SK-N-SH (cell line): ENCODE data around the gene CLEC4A. TPM values are rescaled to one million over a fixed set of nuclear protein-coding genes. Genes with fewer than 3 reads are reported as not detected.

ENCODE experiments used
- CTCF ChIA-PET: fragments of 300-600, 350-600 bp; formaldehyde crosslinking; extraction: SDS; loops from one replicate; lab custom pipeline; 2021; lab: Yijun Ruan, JAX
- POLR2A ChIA-PET: fragments of 350-600 bp; sonication (Branson Sonifier 250); formaldehyde crosslinking; extraction: SDS; loops from one replicate; lab custom pipeline; 2020; ENCODE audit warnings: antibody characterized with exemption, inconsistent platforms; lab: Yijun Ruan, JAX
- DNase-seq: peaks from one replicate; pipeline ENCODE4 v3.0.0; 2012
- H2AFZ ChIP-seq: fragments of 200-600 bp; sonication (generic); 2 replicates; pipeline ENCODE4 v1.8.1; 2016; ENCODE audit warnings: antibody characterized with exemption, mild to moderate bottlenecking, low read depth
- H3F3A ChIP-seq: fragments of 200-600 bp; sonication (generic); replicated peaks from 2 replicates; pipeline ENCODE3; 2016; ENCODE audit warnings: antibody characterized with exemption, mild to moderate bottlenecking; ENCODE audit not compliant: insufficient read depth
- H3K27ac ChIP-seq, 2 experiments: fragments of 200-500 bp in 1 of 2; fragments of 200-600 bp in 1 of 2; sonication (Bioruptor generic) in 1 of 2; sonication (generic), shearing (Covaris generic) in 1 of 2; 2 replicates each; pipeline versions ENCODE4 v1.5.1 to v1.6.1; 2014 to 2016; ENCODE audit warnings: low read depth in 2 of 2, inconsistent platforms in 1 of 2, low read length in 1 of 2, mild to moderate bottlenecking in 1 of 2, mixed read lengths in 1 of 2
- H3K27me3 ChIP-seq: fragments of 200-600 bp; sonication (generic), shearing (Covaris generic); 2 replicates; pipeline ENCODE4 v1.6.1; 2016; ENCODE audit warnings: mixed run types; ENCODE audit not compliant: insufficient read depth
- H3K36me3 ChIP-seq, 2 experiments: fragments of 200-500 bp in 1 of 2; fragments of 200-600 bp in 1 of 2; sonication (Bioruptor generic) in 1 of 2; sonication (generic) in 1 of 2; replicated peaks in 1 of 2; 2 replicates each; pipeline versions ENCODE3 to v1.5.1; 2014 to 2016; ENCODE audit warnings: low read length in 1 of 2, mild to moderate bottlenecking in 1 of 2; ENCODE audit not compliant: insufficient read depth in 2 of 2, control insufficient read depth in 1 of 2
- H3K4me1 ChIP-seq, 2 experiments: fragments of 200-500 bp in 1 of 2; fragments of 200-600 bp in 1 of 2; sonication (Bioruptor generic) in 1 of 2; sonication (generic), shearing (Covaris generic) in 1 of 2; 2 replicates each; pipeline versions ENCODE4 v1.5.1 to v1.6.1; 2014 to 2016; ENCODE audit warnings: low read depth in 1 of 2, low read length in 1 of 2, mixed run types in 1 of 2; ENCODE audit not compliant: insufficient read depth in 2 of 2, control insufficient read depth in 1 of 2
- H3K4me2 ChIP-seq: fragments of 200-600 bp; sonication (generic), shearing (Covaris generic); 2 replicates; pipeline ENCODE4 v1.6.1; 2017; ENCODE audit warnings: mixed run types
- H3K4me3 ChIP-seq, 2 experiments: fragments of 200-500 bp in 1 of 2; fragments of 200-600 bp in 1 of 2; sonication (Bioruptor generic) in 1 of 2; sonication (generic), shearing (Covaris generic) in 1 of 2; 2 replicates each; pipeline versions ENCODE4 v1.5.1 to v1.8.1; 2014 to 2016; ENCODE audit warnings: low read depth in 2 of 2, inconsistent platforms in 1 of 2, low read length in 1 of 2, mild to moderate bottlenecking in 1 of 2, mixed read lengths in 1 of 2, moderate library complexity in 1 of 2
- H3K79me2 ChIP-seq: fragments of 200-600 bp; sonication (generic); 2 replicates; pipeline ENCODE4 v1.8.1; 2017; ENCODE audit warnings: mild to moderate bottlenecking; ENCODE audit not compliant: insufficient read depth
- H3K9ac ChIP-seq: fragments of 200-600 bp; sonication (generic); 2 replicates; pipeline ENCODE4 v1.6.1; 2017; ENCODE audit warnings: mixed run types
- H3K9me2 ChIP-seq: fragments of 200-600 bp; sonication (generic); 2 replicates; pipeline ENCODE4 v1.6.1; 2017; ENCODE audit warnings: mixed run types
- H3K9me3 ChIP-seq: fragments of 200-600 bp; sonication (generic); 2 replicates; pipeline ENCODE4 v1.6.1; 2017; ENCODE audit warnings: mixed run types, mild to moderate bottlenecking, moderate library complexity
- H4K20me1 ChIP-seq: fragments of 200-600 bp; sonication (generic); 2 replicates; pipeline ENCODE4 v1.6.1; 2017; ENCODE audit warnings: mild to moderate bottlenecking, mixed run types; ENCODE audit not compliant: insufficient read depth
- CHD2 ChIP-seq: fragments of 150-350 bp; IDR thresholded peaks from 2 replicates; pipeline ENCODE4 v1.6.1; 2018; ENCODE audit warnings: low read length; ENCODE audit not compliant: partially characterized antibody
- ELF1 ChIP-seq: IDR thresholded peaks from 2 replicates; pipeline ENCODE4 v1.4.0; 2012
- FOXM1 ChIP-seq: IDR thresholded peaks from 2 replicates; pipeline ENCODE4 v1.4.0; 2012; ENCODE audit warnings: low read depth, mild to moderate bottlenecking
- GABPA ChIP-seq: IDR thresholded peaks from 2 replicates; pipeline ENCODE4 v1.4.0; 2012; ENCODE audit warnings: low read depth, mild to moderate bottlenecking
- GATA2 ChIP-seq: sonication (generic); formaldehyde crosslinking; IDR thresholded peaks from 2 replicates; pipeline ENCODE4 v1.5.0; 2020; ENCODE audit warnings: mild to moderate bottlenecking, missing genetic modification reagents
- JUND ChIP-seq: IDR thresholded peaks from 2 replicates; pipeline ENCODE4 v1.4.0; 2012
- MEF2A ChIP-seq: IDR thresholded peaks from 2 replicates; pipeline ENCODE4 v1.4.0; 2012; ENCODE audit warnings: low read depth, borderline replicate concordance
- MXI1 ChIP-seq: IDR thresholded peaks from 2 replicates; pipeline ENCODE4 v1.6.1; 2012; ENCODE audit warnings: mild to moderate bottlenecking, low read depth, low read length, improper control_type of control experiment
- PBX3 ChIP-seq: IDR thresholded peaks from 2 replicates; pipeline ENCODE4; 2012
- RAD21 ChIP-seq: IDR thresholded peaks from 2 replicates; pipeline ENCODE4 v1.6.1; 2012; ENCODE audit warnings: mild to moderate bottlenecking, low read length
- RCOR1 ChIP-seq: fragments of 150-350 bp; IDR thresholded peaks from 2 replicates; pipeline ENCODE4 v1.6.1; 2017; ENCODE audit warnings: antibody characterized with exemption, low read length
- RFX5 ChIP-seq: IDR thresholded peaks from 2 replicates; pipeline ENCODE4 v1.6.1; 2012; ENCODE audit warnings: mild to moderate bottlenecking, improper control_type of control experiment, low read length
- SIN3A ChIP-seq: IDR thresholded peaks from 2 replicates; pipeline ENCODE4 v1.6.1; 2012; ENCODE audit warnings: low read depth, mild to moderate bottlenecking, low read length, moderate library complexity, borderline replicate concordance
- SMC3 ChIP-seq: IDR thresholded peaks from 2 replicates; pipeline ENCODE4 v1.6.1; 2012; ENCODE audit warnings: low read depth, low read length, improper control_type of control experiment
- TEAD4 ChIP-seq: IDR thresholded peaks from 2 replicates; pipeline ENCODE4 v1.4.0; 2012; ENCODE audit warnings: mild to moderate bottlenecking, borderline replicate concordance; ENCODE audit not compliant: insufficient read depth
- ZBTB33 ChIP-seq: IDR thresholded peaks from 2 replicates; pipeline ENCODE4 v1.4.0; 2012; ENCODE audit warnings: low read depth, borderline replicate concordance
- polyA plus RNA-seq, 3 experiments: library from polyadenylated mRNA; depleted of rRNA; stranded (reverse); fragments of >200 nt; gene quantifications; 2 replicates each; pipeline ENCODE4 v1.2.3, GENCODE V29; 2012
- TF ChIP-seq, protein P1 (sequence below): fragments of 200-600 bp; sonication (generic); IDR thresholded peaks from 2 replicates; pipeline ENCODE4 v1.6.1; 2017; ENCODE audit warnings: antibody characterized with exemption, mild to moderate bottlenecking, moderate library complexity
- TF ChIP-seq, protein P2 (sequence below): IDR thresholded peaks from 2 replicates; pipeline ENCODE4 v1.4.0; 2012; ENCODE audit warnings: low read depth, borderline replicate concordance
- TF ChIP-seq, protein P3 (sequence below): fragments of 150-350 bp; IDR thresholded peaks from 2 replicates; pipeline ENCODE4 v1.6.1; 2017; ENCODE audit warnings: antibody characterized with exemption, low read length, low read depth, borderline replicate concordance
- TF ChIP-seq, protein P4 (sequence below): fragments of 150-350 bp; IDR thresholded peaks from 2 replicates; pipeline ENCODE4 v1.6.1; 2016; ENCODE audit warnings: mild to moderate bottlenecking, low read depth, low read length

The CLEC4A gene
- polyA plus RNA-seq, 1 of the 3 experiments (the other 2 are of a cell fraction) = 0.44 TPM

- H3K4me2 ChIP-seq = no peak overlapping the region
- no peaks in the 10 kb centered on the region for H3K4me1 ChIP-seq
- H3K4me3 ChIP-seq = no peak overlapping the region
- DNase-seq = no peak
- CTCF ChIA-PET = no interaction called here
- H3K9ac ChIP-seq = no peak overlapping the region
- POLR2A ChIA-PET = no interaction called here
- H3K27me3 ChIP-seq = no peaks in the 10 kb centered on the region
- TF ChIP-seq, protein P1, sequence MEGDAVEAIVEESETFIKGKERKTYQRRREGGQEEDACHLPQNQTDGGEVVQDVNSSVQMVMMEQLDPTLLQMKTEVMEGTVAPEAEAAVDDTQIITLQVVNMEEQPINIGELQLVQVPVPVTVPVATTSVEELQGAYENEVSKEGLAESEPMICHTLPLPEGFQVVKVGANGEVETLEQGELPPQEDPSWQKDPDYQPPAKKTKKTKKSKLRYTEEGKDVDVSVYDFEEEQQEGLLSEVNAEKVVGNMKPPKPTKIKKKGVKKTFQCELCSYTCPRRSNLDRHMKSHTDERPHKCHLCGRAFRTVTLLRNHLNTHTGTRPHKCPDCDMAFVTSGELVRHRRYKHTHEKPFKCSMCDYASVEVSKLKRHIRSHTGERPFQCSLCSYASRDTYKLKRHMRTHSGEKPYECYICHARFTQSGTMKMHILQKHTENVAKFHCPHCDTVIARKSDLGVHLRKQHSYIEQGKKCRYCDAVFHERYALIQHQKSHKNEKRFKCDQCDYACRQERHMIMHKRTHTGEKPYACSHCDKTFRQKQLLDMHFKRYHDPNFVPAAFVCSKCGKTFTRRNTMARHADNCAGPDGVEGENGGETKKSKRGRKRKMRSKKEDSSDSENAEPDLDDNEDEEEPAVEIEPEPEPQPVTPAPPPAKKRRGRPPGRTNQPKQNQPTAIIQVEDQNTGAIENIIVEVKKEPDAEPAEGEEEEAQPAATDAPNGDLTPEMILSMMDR = no peak
- TF ChIP-seq TEAD4 = no peak
- no peak for TF ChIP-seq SMC3
- no peak for TF ChIP-seq FOXM1
- TF ChIP-seq, protein P2, sequence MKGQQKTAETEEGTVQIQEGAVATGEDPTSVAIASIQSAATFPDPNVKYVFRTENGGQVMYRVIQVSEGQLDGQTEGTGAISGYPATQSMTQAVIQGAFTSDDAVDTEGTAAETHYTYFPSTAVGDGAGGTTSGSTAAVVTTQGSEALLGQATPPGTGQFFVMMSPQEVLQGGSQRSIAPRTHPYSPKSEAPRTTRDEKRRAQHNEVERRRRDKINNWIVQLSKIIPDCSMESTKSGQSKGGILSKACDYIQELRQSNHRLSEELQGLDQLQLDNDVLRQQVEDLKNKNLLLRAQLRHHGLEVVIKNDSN = no peak
- no peak for TF ChIP-seq MEF2A
- no peak for TF ChIP-seq JUND
- TF ChIP-seq, protein P3, sequence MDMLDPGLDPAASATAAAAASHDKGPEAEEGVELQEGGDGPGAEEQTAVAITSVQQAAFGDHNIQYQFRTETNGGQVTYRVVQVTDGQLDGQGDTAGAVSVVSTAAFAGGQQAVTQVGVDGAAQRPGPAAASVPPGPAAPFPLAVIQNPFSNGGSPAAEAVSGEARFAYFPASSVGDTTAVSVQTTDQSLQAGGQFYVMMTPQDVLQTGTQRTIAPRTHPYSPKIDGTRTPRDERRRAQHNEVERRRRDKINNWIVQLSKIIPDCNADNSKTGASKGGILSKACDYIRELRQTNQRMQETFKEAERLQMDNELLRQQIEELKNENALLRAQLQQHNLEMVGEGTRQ = no peak
- no peak for TF ChIP-seq RFX5
- TF ChIP-seq MXI1 = no peak
- no peak for TF ChIP-seq GABPA
- no peak for TF ChIP-seq PBX3
- no peak for TF ChIP-seq GATA2 (CRISPR knock-in tag)
- no peak for TF ChIP-seq RAD21
- no peak for TF ChIP-seq ELF1
- no peak for TF ChIP-seq SIN3A
- no peak for TF ChIP-seq ZBTB33
- TF ChIP-seq RCOR1 = no peak
- TF ChIP-seq, protein P4, sequence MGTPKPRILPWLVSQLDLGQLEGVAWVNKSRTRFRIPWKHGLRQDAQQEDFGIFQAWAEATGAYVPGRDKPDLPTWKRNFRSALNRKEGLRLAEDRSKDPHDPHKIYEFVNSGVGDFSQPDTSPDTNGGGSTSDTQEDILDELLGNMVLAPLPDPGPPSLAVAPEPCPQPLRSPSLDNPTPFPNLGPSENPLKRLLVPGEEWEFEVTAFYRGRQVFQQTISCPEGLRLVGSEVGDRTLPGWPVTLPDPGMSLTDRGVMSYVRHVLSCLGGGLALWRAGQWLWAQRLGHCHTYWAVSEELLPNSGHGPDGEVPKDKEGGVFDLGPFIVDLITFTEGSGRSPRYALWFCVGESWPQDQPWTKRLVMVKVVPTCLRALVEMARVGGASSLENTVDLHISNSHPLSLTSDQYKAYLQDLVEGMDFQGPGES = no peak
- TF ChIP-seq CHD2 = no peak
- peaks cover 0 to 8% of the 10 kb centered on the region in 2 experiments for H3K36me3 ChIP-seq
- H3F3A ChIP-seq = no peaks in the 10 kb centered on the region
- H3K9me3 ChIP-seq = peaks cover 4% of the 10 kb centered on the region; the same call in 1 of the 2 replicates
- no peaks in the 10 kb centered on the region for H3K79me2 ChIP-seq
- no peaks in the 10 kb centered on the region for H3K9me2 ChIP-seq
- H3K27ac ChIP-seq = no peak overlapping the region
- no peak overlapping the region for H2AFZ ChIP-seq
- no peaks in the 10 kb centered on the region for H4K20me1 ChIP-seq
Observed at GRCh38 chr12:8143261-8143660, 19.8 kb downstream of the CLEC4A start.
